MCF 10A (cell line): ENCODE results near the gene MMP8. TPM values are rescaled to one million over a fixed set of nuclear protein-coding genes. Genes with fewer than 3 reads are reported as not detected.
A peak's percentile ranks its signal among the peaks of the same experiment; 100 is the strongest.

Source experiments
- BruUV-seq: library from RNA; stranded (reverse); fragments of 400-500 nt; replicated peaks from 2 replicates; lab custom pipeline; 2021; lab: Mats Ljungman, UMichigan
- CTCF ChIA-PET: fragments of 300-600 bp; sonication (Branson Sonifier 250); formaldehyde crosslinking; extraction: SDS; loops from one replicate; lab custom pipeline; 2021; ENCODE audit warnings: antibody characterized with exemption, inconsistent platforms; lab: Yijun Ruan, JAX
- POLR2A ChIA-PET: fragments of 300-600, 350-650 bp; sonication (Branson Sonifier 250); formaldehyde crosslinking; extraction: SDS; loops from one replicate; lab custom pipeline; 2020; ENCODE audit warnings: antibody characterized with exemption, inconsistent platforms; lab: Yijun Ruan, JAX
- DNase-seq: peaks from one replicate; pipeline ENCODE4 v3.0.0-alpha.2; 2018; ENCODE audit not compliant: unreplicated experiment
- H3K27ac Mint-ChIP-seq: one replicate; pipeline ENCODE4 v1.8.0; 2022; ENCODE audit warnings: mild to moderate bottlenecking, low read depth, mixed read lengths; ENCODE audit not compliant: unreplicated experiment
- H3K27me3 Mint-ChIP-seq: one replicate; pipeline ENCODE4 v1.8.0; 2022; ENCODE audit warnings: mixed read lengths; ENCODE audit not compliant: insufficient read depth, unreplicated experiment
- H3K36me3 Mint-ChIP-seq: one replicate; pipeline ENCODE4 v1.8.0; 2022; ENCODE audit warnings: mild to moderate bottlenecking, moderate library complexity, mixed read lengths; ENCODE audit not compliant: insufficient read depth, unreplicated experiment
- H3K4me1 Mint-ChIP-seq: one replicate; pipeline ENCODE4 v1.8.0; 2022; ENCODE audit warnings: mixed read lengths; ENCODE audit not compliant: insufficient read depth, unreplicated experiment
- H3K4me3 Mint-ChIP-seq: one replicate; pipeline ENCODE4 v1.8.0; 2022; ENCODE audit warnings: mild to moderate bottlenecking, moderate library complexity, mixed read lengths; ENCODE audit not compliant: unreplicated experiment
- H3K9me3 Mint-ChIP-seq: one replicate; pipeline ENCODE4 v1.8.0; 2022; ENCODE audit warnings: mixed read lengths; ENCODE audit not compliant: unreplicated experiment
- intact Hi-C: fragments of 100-400 bp; cut with micrococcal nuclease; formaldehyde crosslinking; loops from 2 replicates; pipeline ENCODE4 v1.14.1; 2022
- total RNA-seq: library from RNA; stranded (reverse); gene quantifications from 2 replicates; pipeline ENCODE4 v1.2.3, GENCODE V29; 2022
- TF ChIP-seq, protein P1 (sequence below): fragments of 200-600 bp; IDR thresholded peaks from one replicate; pipeline ENCODE4 v1.8.0; 2022; ENCODE audit warnings: antibody characterized with exemption, mild to moderate bottlenecking; ENCODE audit not compliant: unreplicated experiment

MMP8 gene
- total RNA-seq, 1 experiment from 2014 or later = not detected

DNA sequence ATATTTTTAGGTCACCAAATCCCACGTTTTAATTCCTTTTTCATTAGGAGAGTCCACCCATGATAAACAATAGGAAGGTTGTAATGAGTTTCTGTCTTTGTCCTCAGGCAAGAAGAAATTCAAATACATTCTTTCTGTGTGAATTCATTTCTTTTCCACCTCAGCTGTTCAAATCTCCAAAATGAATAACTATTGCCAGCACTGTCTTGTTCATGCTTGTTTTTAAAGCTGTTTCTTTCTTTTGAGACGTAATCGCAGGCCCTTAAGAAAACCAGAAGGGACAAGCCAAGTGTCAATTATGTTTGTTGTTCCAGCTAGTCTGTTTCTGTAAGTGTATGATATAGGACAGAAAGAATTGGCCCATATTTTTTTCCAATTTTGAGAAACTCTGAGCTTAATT is 39.4 kb downstream of the MMP8 start:
- TF ChIP-seq, protein P1, sequence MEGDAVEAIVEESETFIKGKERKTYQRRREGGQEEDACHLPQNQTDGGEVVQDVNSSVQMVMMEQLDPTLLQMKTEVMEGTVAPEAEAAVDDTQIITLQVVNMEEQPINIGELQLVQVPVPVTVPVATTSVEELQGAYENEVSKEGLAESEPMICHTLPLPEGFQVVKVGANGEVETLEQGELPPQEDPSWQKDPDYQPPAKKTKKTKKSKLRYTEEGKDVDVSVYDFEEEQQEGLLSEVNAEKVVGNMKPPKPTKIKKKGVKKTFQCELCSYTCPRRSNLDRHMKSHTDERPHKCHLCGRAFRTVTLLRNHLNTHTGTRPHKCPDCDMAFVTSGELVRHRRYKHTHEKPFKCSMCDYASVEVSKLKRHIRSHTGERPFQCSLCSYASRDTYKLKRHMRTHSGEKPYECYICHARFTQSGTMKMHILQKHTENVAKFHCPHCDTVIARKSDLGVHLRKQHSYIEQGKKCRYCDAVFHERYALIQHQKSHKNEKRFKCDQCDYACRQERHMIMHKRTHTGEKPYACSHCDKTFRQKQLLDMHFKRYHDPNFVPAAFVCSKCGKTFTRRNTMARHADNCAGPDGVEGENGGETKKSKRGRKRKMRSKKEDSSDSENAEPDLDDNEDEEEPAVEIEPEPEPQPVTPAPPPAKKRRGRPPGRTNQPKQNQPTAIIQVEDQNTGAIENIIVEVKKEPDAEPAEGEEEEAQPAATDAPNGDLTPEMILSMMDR = no peak
- ChIA-PET POLR2A (interaction anchor here (0.5 kb wide), 1 partner anchor 178 kb away, joined by 3 read pairs; no protein-coding TSS in a partner anchor), CTCF (interaction anchor here (0.7 to 1.9 kb wide), 4 partner anchors 9 to 255 kb away, joined by 3 to 6 read pairs (median 4); no protein-coding TSS in a partner anchor)
- no peak overlapping the region for H3K4me3 Mint-ChIP-seq
- H3K36me3 Mint-ChIP-seq = no peaks in the 10 kb centered on the region
- no peak for DNase-seq
- intact Hi-C loops = no loop called here
- H3K9me3 Mint-ChIP-seq = no peaks in the 10 kb centered on the region
- H3K27ac Mint-ChIP-seq = peak overlapping the region; percentile 79
- BruUV-seq = no TSS peak
- no peaks in the 10 kb centered on the region for H3K27me3 Mint-ChIP-seq
- H3K4me1 Mint-ChIP-seq = peaks cover 13% of the 10 kb centered on the region

DNA sequence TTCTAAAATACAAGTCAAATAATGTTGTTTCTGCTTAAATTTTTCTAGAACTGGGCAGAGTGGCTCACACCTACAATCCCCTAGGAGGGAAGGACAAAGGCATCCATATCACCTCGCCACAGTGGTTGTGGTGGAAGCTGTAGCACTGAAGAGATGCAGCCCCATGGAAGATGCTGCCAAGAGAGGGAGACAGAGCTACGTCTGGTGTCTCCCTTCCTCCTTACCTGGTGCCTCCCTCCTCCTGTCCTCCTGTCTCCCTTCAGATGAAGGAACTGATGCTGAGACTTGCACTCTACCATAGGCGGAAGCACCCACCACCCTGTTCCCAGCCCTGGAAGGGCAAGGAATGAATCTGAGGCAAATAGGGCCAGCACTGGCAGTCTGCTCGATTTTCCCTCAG is 41.5 kb downstream of the MMP8 start:
- DNase-seq = peak; percentile 16
- Mint-ChIP-seq H3K9me3 (no peaks in the 10 kb centered on the region), H3K27me3 (no peaks in the 10 kb centered on the region), H3K4me3 (no peak overlapping the region), H3K27ac (no peak overlapping the region), H3K4me1 (peaks cover 13% of the 10 kb centered on the region), H3K36me3 (no peaks in the 10 kb centered on the region)
- BruUV-seq = no TSS peak
- ChIA-PET POLR2A (no interaction called here), CTCF (interaction anchor here (0.6 kb wide), 1 partner anchor 371 kb away, joined by 3 read pairs; no protein-coding TSS in a partner anchor)
- TF ChIP-seq, protein P1 = no peak
- intact Hi-C loops = no loop called here

DNA sequence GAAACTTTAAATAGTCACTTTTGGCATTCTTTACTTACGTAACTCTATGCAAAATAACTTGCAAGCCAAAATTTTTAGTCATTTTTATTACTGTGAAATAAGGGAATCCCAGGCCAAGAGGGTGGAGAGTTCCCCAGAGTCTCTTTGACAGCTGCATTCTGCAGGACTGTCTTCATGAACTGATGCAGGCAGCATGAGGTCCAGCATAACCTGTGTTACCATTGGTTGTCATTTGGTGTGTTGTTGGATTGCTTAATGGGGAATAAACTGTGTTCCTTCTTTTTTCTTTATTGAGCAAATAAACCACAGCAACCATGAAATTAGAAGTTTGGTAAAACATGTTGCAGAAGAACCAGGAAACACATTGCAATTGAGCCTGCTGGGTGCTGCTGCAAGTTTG is 43.8 kb downstream of the MMP8 start:
- DNase-seq = peak; percentile 36
- ChIA-PET POLR2A (interaction anchor here (0.7 kb wide), 1 partner anchor 445 kb away, joined by 3 read pairs; no protein-coding TSS in a partner anchor), CTCF (interaction anchor here (3.0 kb wide), 1 partner anchor 15 kb away, joined by 11 read pairs; no protein-coding TSS in a partner anchor)
- Mint-ChIP-seq H3K9me3 (no peaks in the 10 kb centered on the region), H3K4me1 (peaks cover 10% of the 10 kb centered on the region), H3K4me3 (no peak overlapping the region), H3K27ac (no peak overlapping the region), H3K36me3 (no peaks in the 10 kb centered on the region), H3K27me3 (no peaks in the 10 kb centered on the region)
- intact Hi-C loops = no loop called here
- no TSS peak for BruUV-seq
- TF ChIP-seq, protein P1 = no peak

DNA sequence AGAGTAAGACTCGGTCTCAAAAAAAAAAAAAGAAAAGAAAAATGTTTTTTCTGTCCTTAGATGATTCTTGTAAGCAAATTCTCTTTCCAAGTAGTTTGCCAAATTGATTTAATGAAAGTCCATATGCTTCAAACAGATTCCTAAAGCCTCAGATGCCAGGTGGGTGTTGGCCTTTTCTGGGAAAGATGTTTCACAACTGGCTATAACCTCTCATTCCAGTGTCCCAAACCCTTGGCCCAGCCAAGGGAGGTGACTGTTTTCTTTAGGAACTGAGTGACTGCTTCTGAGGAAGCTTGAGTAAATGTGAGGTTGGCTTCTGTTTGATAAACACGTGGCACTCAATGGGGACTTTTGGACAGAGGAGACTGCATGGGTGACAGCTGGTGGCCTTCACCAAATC is 46.7 kb downstream of the MMP8 start:
- intact Hi-C loops = no loop called here
- Mint-ChIP-seq H3K9me3 (no peaks in the 10 kb centered on the region), H3K36me3 (no peaks in the 10 kb centered on the region), H3K4me3 (no peak overlapping the region), H3K27me3 (no peaks in the 10 kb centered on the region), H3K27ac (no peak overlapping the region), H3K4me1 (no peaks in the 10 kb centered on the region)
- BruUV-seq = no TSS peak
- ChIA-PET CTCF (interaction anchor here (1.0 to 6.3 kb wide), 2 partner anchors 9 to 12 kb away, joined by 3 to 60 read pairs; no protein-coding TSS in a partner anchor), POLR2A (no interaction called here)
- TF ChIP-seq, protein P1 = no peak
- DNase-seq = no peak
